ENCODE measurements around the gene MYO1D. TPM values are rescaled to one million over a fixed set of nuclear protein-coding genes. Genes with fewer than 3 reads are reported as not detected.

MYO1D gene
- polyA plus RNA-seq, 3 donors, result 30.5 to 33.4 (median 30.6) TPM

DNA sequence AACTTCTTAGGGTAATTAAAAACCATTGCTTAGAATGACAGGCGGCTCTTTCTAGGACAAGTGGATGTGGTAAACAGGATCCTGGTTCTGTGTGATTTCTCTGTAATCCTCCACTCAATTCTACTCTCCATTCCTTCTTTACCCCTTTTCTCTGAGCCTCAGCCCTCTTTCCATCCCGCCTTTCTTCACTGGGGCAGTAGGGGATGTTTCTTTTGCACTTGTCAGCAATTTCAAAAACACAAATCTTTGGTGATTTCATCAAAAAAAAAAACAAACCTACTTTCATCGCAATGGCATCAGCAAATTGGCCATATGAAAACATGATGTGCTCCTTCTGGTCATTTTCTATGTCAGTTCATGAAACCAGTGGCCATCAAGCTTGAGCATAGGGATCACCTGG lies 285.5 kb downstream of the MYO1D start:
- no peak for DNase-seq (ENCODE audit: low read depth in 3 of 3, low spot score in 2 of 3)

DNA sequence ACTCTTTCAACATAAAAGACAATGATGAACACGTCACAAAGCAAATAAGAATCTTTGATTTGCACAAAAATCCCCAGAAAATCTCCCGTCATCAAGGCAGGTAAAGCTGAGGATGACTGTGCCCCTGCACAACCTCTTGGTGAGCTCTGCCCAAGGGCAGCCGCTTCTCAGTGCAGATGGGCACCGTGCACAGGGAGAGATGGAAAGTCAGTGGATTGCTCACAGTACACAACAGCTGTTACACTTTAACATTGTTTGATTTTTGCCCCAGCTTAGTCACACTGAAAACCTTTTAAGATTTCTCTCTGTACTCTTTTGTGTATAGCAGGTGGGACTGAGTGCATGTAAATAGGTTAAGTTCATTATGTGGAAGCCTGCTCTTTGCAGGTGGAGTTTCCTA lies 285.9 kb downstream of the MYO1D start:
- no peak for DNase-seq (ENCODE audit: low read depth in 3 of 3, low spot score in 2 of 3)

DNA sequence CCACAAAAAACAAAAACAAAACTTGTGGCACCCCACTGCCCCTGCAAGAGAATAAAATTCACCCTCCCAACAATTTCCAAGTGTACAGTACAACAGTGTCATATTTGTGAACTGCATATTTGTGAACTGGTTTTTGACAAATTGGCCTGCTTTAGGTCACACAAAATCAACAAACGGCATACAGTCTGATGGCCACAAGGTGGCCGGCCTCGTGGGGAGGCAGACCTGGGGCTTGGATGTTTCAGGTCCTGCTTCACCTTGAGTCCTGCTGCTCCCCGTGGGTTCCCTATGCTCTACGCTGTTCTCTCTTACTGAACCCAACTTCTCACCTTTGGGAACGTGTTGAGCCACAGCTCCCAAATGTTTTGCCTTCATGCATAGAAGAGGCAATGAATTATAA lies 287.9 kb downstream of the MYO1D start:
- DNase-seq (ENCODE audit: low read depth in 3 of 3, low spot score in 2 of 3), result no peak

DNA sequence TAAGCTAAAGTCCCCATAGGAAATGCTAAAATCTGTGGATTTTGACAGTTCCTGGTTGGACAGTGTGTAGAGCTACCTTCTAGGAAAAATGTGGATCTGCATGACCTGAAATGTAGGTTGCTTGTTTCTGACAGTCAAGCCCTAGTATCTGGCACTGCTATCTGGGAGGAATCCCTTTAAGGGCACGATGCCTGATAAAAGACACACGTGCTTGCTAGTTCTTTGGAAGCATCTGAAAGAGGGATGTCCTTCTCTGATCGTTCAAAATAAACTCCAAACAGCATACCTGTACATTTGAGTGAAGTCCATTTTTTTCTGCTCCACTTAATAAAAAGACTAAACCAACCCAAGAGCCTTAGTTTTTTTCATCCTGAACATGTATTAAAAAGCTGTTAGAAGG lies 288.8 kb downstream of the MYO1D start:
- no peak for DNase-seq (ENCODE audit: low read depth in 3 of 3, low spot score in 2 of 3)

DNA sequence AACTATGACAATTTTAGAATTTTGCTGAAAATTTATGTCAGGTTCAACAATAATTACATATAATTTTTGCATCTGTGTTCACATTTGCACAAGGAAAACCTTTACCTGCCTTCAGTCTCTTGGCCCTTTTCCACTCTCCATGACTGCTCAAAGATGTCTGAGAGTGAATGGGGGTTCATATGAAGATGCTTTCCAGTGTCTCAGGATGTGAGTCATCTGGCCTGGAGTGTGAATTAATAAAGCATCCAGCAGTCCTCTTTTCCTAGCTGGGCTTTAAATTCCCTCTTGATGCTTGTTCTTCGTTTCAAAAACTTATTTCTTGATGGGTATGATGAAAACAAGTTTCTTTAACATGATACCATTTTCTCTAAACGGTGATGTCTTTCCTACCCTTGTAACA lies 290.3 kb downstream of the MYO1D start:
- DNase-seq (ENCODE audit: low read depth in 3 of 3, low spot score in 2 of 3), result no peak

DNA sequence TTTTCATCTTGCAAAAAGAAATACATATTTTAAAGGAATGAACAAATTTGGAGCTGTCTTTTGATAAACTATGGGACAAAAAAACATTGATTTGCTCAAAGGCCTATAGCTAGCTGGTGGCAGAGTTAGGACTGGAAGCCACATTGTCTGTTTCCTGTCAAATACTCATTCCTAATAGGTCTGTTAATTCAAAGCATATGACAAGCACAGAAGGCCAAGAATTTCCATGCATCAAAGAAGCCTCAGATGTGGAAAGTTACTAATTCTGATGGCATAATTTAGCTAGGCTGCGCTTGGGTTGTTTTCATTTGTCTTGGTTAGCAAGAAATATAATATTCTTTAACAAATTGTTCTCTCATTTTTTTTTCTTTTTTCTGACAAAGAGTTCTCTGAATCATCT lies 292.1 kb downstream of the MYO1D start:
- no peak for DNase-seq (ENCODE audit: low read depth in 3 of 3, low spot score in 2 of 3)

DNA sequence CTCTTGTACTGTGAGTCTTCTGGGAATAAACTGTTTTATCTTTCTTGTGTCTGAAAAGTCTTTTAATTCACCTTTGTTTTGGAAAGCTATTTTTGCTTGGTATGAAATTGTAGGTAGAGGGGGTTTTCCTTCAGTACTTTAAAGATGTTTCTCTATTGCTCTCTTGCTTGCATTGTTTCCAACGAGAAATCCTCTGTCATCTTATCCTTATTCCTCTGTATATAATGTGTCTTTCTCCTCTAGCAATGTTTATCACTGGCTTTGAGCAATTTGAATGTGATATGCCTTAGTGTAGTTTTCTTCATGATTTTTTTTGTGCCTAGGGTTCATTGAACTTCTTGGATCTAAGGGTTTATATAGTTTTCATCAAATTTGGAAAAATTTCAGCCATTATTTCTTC lies 293.9 kb downstream of the MYO1D start:
- no peak for DNase-seq (ENCODE audit: low read depth in 3 of 3, low spot score in 2 of 3)

DNA sequence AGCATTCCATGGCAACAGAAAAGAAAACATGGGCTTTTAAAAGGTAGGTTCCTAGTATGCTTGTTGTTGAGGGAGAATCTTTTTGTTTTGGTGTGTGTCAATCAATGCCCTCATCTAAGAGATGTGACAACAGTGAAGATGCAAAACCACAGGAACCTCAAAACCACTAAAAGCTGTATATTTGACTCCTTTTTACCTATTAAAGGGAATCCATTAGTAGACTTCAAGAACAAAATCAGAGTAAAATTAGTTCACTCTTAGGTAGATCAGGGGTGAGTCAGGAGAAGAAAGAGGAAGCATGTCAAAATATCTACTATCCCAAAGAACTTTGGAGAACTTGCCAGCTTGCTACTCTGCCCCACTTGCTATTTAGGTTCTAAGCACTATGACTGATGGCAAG lies 301.1 kb downstream of the MYO1D start:
- no peak for DNase-seq (ENCODE audit: low read depth in 3 of 3, low spot score in 2 of 3)

DNA sequence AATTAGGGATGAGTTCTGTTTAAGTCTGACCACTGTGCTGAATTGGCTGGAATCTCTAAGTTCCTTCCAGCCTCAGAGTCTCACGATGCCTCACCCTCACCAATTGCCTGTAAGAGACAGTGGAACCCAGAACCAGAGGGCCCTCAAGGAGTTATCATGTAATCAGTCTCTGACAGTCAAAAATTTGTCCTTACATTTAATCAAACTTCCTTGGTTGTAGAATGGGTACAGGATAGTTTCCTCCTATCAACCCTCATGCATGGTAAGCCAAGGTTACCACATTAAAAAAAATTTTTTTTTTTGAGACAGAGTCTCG lies 306.9 kb downstream of the MYO1D start:
- DNase-seq (ENCODE audit: low read depth in 3 of 3, low spot score in 2 of 3), result no peak

DNA sequence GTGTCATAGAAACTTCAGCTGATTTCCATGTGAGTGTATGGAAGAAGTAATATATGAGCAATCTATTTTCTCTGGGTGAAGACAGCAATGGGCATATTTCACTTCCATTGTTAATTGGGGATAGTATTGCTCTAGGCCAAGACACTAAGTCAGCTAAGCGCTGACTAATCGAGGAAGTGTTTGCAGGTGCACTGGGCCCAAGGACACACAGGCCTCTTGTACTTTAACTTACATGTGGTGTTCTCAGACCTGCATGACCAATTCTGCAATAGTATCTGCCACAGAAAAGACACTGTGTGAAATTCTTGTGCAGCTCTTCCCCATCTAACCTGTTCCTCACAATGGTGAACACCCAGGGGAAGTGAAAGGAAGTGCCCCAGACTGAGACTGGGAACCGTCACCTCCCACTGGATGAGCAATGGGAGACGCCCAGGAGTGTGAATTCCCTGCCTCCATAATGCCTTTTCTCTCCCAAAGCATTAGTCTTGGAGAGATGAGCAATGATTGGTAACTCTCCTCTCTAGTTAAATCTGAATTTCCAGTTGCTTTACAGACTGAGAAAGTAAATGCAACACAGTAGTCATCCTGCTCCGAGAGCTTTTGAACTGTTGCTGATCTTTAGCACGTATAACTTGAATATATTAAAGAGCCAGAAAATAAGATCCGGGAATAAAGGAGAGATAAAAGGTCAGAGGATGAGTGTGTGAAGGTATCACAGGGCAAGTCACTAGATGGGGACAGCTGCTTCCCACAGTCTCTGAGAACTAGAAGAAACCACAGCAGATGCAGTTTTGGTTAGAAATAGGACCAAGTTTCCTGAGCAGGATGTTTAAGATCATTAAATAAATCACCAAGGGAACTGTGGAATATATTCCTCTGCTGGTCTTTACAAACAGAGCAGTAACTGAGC lies 307.5 kb downstream of the MYO1D start:
- no peak for DNase-seq (ENCODE audit: low read depth in 3 of 3, low spot score in 2 of 3)

DNA sequence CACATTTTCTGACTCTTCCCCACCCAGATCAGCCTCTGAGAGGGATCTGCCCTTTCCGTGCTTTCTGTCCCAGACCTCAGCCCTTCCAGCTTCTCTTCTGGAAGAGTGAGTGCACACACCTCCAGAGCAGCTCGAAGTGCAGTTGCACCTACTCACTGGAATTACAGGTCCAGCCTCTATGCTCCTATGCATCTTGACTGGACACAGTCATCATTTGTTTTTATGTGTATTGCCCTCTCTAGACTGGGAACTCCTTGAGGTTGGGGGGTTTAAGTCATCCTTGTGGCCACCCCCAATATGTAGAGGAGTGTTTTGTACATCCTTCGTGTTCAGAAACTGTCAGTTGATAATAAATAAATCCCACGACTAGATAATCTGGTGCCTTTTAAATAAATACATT lies 308.2 kb downstream of the MYO1D start:
- DNase-seq (ENCODE audit: low read depth in 3 of 3, low spot score in 2 of 3), result no peak

DNA sequence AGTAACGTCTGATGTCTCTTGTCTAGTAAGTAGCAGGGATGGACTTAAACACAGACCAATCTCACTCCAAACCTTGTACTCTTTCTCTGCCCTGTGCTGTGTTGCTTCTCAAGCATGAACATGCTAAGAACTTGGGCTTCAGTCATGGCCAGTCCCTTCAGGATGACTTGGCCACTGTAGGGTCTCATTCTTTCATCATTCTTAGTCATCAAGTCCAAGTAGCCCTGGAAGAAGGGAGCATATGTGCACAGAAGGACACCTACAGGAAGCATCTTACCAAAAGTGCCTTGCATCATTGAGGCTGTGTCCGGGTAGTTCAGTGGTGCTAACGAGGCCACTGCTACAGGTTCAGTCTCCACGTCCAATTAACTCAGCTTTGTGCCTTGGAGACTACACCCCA lies 309.4 kb downstream of the MYO1D start:
- no peak for DNase-seq (ENCODE audit: low read depth in 3 of 3, low spot score in 2 of 3)

DNA sequence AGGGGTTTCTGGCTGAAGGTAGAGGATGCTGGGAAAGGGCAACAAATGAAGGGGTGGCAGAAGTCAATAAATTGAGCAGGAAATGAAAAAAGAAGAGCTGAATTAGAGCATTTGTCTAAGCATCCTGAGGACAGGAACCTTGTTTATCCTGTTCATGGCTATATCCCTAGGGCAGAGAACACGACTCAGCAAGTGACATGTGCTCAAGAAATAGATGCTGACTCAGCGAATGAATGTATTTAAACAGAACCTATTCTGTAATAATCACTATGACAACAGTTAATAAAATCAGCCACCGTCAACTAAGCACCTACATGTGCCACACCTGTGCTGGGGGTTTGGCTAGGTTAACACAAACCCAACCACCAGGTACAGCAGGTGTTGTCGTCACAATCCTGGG lies 309.8 kb downstream of the MYO1D start:
- DNase-seq (ENCODE audit: low read depth in 3 of 3, low spot score in 2 of 3), result no peak

DNA sequence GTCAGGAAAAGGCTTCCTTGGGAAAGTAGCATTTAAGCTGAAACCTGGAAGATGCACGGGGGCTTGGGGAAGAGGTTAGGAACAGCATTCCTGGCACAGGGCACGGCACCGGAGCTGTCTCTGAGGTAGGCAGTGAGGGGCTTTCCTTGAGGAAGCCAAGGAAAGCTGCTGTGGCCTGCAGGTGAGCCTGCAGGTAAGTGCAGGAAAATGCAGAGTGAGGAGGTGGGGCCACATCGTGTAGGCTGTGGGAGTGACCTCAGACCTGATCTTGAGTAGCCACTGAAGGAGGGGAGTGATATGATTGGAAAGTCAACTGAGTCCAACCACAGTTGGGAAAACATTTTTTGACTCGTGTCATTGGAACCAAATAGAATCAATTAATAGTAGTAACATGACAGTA lies 310.6 kb downstream of the MYO1D start:
- DNase-seq (ENCODE audit: low read depth in 3 of 3, low spot score in 2 of 3), result no peak

DNA sequence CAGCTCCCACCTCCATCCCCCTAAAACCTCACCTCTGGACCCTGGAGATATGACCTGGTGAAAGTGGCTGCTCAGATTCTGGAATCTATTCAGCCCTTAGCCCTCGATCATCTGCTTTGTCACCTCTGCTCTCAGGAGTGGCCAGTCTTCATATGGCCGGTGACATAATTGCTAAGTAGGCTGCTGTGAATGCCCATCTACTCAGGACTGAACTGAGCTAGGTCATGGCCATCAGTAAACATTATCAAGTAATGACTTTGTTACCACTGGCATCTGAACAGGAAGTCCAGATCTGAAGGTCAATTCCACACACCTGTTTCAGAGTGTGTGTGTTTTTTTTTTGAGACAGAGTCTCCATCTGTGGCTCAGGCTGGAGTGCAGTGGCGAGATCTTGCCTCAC lies 311.5 kb downstream of the MYO1D start:
- no peak for DNase-seq (ENCODE audit: low read depth in 3 of 3, low spot score in 2 of 3)

DNA sequence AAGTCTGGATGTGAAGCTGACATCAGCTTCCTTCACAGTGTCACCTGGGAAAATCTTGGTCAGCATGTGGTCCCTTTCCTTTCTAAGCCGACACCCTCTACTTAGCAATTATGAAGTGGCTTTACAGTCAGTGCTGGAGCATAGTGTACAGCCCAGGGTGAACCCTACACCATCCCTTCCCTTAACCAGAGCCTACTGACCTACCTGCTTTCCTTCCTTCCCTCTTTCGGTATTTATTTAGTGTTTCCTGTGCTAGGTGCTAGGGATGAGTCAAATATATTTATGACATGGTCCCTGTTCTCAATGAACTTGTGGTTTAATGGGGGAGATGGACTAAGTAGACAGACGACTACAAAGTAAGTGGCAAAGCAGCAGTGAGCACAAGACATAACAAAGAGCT lies 312.6 kb downstream of the MYO1D start:
- DNase-seq (ENCODE audit: low read depth in 3 of 3, low spot score in 2 of 3), result no peak

DNA sequence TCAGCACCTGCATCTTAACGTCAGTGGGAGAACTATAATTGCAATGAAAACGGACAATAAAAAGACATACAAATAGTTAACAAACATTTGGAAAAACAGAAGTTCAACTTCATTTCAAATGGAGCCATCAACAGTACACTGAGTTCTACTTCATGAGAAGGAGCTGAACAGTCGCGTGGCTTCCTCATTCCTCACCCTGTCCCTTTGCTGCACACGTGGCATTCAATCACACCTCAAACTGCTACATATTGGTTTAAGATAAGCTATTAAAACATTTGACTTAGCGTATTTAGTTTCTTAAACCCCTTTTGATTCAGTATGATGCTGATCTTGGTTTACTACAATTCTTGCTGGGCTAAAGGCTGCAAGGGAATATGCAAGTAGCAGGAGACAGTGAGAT lies 313.3 kb downstream of the MYO1D start:
- no peak for DNase-seq (ENCODE audit: low read depth in 3 of 3, low spot score in 2 of 3)

DNA sequence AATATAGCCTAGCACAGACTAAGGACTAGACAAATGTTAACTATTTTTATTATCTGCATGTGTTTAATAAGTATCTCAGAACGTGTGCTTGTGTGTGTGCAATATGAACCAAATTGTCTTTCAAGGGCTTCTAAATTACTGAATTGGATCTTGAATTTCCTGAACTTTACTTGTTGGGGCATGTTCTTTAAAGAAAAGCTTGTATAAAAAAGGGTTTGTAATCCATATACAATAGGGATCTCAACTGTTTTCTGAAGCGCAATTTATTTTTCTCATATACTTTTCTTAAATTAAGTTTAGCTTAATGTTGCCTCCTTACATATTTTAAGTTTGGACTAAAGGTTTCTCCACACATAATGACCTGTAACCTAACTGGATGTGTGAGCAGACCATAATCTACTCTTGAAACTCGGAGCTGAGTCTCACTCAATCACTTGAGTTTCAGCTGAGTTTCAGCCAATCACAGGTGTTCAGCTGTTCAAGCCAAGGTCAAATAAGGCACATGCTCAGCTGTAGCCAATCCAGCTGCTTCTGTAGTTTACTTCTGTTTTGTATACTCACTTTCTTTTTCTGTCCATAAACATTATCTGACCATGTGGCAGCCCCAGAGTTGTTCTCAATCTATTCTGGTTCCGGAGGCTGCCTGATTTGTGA lies 317.8 kb downstream of the MYO1D start:
- no peak for DNase-seq (ENCODE audit: low read depth in 3 of 3, low spot score in 2 of 3)

DNA sequence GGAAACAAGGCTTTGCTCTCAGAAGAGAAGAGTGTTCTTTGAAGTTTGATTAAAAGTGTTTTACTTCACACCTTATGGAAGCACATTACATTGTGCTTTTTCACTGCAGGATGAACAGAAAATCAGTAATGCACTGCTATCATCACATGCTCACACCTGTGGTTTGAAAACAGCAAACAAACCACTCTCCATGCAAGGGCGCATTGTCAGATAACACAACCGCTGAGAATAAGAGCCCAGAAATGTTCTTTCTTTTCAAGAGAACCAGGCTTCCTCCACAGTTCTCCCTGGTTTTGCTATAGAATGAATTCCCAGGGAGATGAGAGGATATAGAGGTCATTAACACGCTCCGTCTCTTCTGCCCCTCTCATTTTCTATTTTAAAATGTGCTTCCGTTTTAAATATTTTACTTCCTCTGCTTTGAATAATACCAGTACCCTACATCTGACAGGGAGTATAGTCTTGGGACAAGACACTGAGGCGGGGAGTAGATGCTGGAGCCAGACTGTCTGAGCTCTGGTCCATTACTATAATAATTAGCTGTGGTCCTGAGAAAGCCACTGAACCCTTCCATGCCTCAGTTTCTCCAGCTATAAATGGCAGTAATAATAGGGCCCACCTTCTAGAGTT lies 318.5 kb downstream of the MYO1D start:
- DNase-seq (ENCODE audit: low read depth in 3 of 3, low spot score in 2 of 3), result no peak

DNA sequence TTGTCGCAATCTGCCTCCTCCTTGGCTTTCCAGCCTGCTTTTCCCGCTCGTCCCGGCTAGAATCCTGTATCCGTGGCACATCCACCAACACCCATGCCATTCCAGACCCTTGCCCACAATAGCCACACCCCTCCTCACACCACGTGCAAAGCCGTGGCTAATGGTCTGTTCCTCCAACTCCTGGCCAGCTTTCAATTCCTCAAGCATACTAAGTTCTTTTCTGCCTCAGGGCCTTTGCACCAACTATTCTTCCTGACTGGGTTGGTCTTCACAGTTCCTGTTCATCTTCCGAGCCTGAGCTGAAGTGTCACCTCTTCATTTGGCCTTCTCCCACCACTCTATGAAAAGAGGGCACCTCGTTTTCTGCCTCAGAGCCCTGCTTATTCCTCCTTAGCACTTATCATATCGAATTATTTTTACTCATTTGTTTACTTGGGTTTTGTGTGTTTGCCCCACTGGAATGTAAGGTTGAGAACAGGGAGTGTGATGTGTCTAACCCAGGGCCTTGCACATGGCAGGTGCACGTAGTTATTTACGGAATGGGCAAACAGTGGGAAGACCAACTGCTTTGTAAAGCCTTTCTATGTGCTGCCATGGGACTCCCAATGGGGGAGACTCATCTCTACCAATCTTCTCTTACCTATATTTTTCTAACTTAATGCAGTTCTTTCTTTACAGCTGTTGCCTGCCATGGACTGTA lies 321.2 kb downstream of the MYO1D start:
- no peak for DNase-seq (ENCODE audit: low read depth in 3 of 3, low spot score in 2 of 3)

DNA sequence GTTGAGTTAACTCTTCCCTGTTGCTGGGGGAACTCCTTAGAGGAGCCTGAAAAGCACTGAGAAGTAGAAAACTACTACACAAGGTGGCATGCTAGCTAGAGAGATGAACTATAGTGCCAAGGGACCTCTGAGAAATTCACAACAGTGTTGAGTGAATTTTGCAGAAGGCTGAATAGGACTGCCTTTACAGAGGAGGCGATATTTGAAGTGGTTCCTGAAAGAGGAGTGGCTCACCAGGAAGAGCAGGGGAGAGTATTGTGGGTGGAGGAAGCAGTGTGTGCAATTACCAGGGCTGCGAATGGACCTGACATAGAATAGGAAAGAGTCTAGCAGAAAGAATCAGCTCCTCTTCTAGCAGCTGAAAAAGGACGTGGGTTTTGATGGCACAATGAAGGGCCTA lies 323.8 kb downstream of the MYO1D start:
- no peak for DNase-seq (ENCODE audit: low read depth in 3 of 3, low spot score in 2 of 3)
